ENCODE data around the gene GRM5.
"Not testable (repeated sequence)": the region's sequence is repeated elsewhere in the genome, so short reads cannot be mapped to it uniquely, and the experiment has no call there.

GRCh38 chr11:88929665-88930064 lies 136.1 kb downstream of the GRM5 start:
- TF ChIP-seq POLR2A, CTCF (IDR thresholded peaks at IDR 0.05): not testable (repeated sequence)

Data from esophagus squamous epithelium (tissue), 4 donors.